H1 (cell line): Measurements from ENCODE around the gene ZBTB48.

ENCODE experiments used
- CTCF ChIP-seq, 3 experiments: IDR thresholded peaks; 1 replicate in 2 of 3; 2 replicates in 1 of 3; pipeline versions ENCODE4 v1.5.1 to v1.6.1; 2011; ENCODE audit warnings: low read length in 3 of 3, mild to moderate bottlenecking in 3 of 3, inconsistent platforms in 2 of 3, low read depth in 1 of 3, moderate library complexity in 1 of 3; ENCODE audit not compliant: insufficient read depth in 1 of 3; ENCODE audit errors: control extremely low read depth in 1 of 3
- EP300 ChIP-seq, 2 experiments: IDR thresholded peaks; 1 replicate in 1 of 2; 2 replicates in 1 of 2; pipeline ENCODE4 v1.6.1; 2011 to 2012; ENCODE audit warnings: low read depth in 2 of 2, low read length in 2 of 2, mild to moderate bottlenecking in 2 of 2, borderline replicate concordance in 1 of 2, inconsistent platforms in 1 of 2, moderate library complexity in 1 of 2
- POLR2AphosphoS5 ChIP-seq: IDR thresholded peaks from 2 replicates; pipeline ENCODE4 v1.6.1; 2011; ENCODE audit warnings: low read depth, low read length
- RAD21 ChIP-seq, 2 experiments: IDR thresholded peaks in 1 of 2; conservative IDR thresholded peaks in 1 of 2; 2 replicates each; pipeline ENCODE4 v1.6.1; 2011; ENCODE audit warnings: low read depth in 2 of 2, low read length in 2 of 2, improper control_type of control experiment in 1 of 2, inconsistent platforms in 1 of 2, mild to moderate bottlenecking in 1 of 2, moderate library complexity in 1 of 2
- YY1 ChIP-seq: IDR thresholded peaks from 2 replicates; pipeline ENCODE4 v1.6.1; 2011; ENCODE audit warnings: low read depth, mild to moderate bottlenecking, low read length

GRCh38 chr1:6596886-6597776, 17.3 kb downstream of the ZBTB48 start:
- TF ChIP-seq POLR2AphosphoS5 (no peak), RAD21 (IDR thresholded peaks at IDR 0.05 in 1 of 2, conservative IDR thresholded peaks at IDR 0.05 in 1 of 2; ENCODE audit: low read depth in 2 of 2, low read length in 2 of 2) (no peak), CTCF (IDR thresholded peaks at IDR 0.05; ENCODE audit: control extremely low read depth in 1 of 3, insufficient read depth in 1 of 3, low read depth in 1 of 3, low read length in 3 of 3) (no peak), EP300 (IDR thresholded peaks at IDR 0.05; ENCODE audit: borderline replicate concordance in 1 of 2, low read depth in 2 of 2, low read length in 2 of 2) (no peak), YY1 (no peak)
